Sciatic nerve (tissue), 2 donors: ENCODE data around the gene TMEM150C. TPM values are rescaled to one million over a fixed set of nuclear protein-coding genes. Genes with fewer than 3 reads are reported as not detected.
"Not testable (repeated sequence)": the region's sequence is repeated elsewhere in the genome, so short reads cannot be mapped to it uniquely, and the experiment has no call there.

ENCODE experiments used
- ATAC-seq: fragments of 200-7000 bp; cut with Tn5 transposase; one replicate; pipeline ENCODE4 v1.9.1; 2020; ENCODE audit warnings: mild to moderate bottlenecking, moderate library complexity
- DNase-seq: peaks from one replicate; pipeline ENCODE4 v3.0.0-alpha.2; 2020; ENCODE audit warnings: low spot score
- intact Hi-C: fragments of 100-400 bp; cut with DNase I; formaldehyde crosslinking; loops from one replicate; pipeline ENCODE4 v1.14.2; 2022
- total RNA-seq: library from RNA; stranded (reverse); fragmentation: NEBNext Ultra II Directional; extraction: Animal tissue kit (Norgen Biotek cat#: 25700); gene quantifications from one replicate; pipeline ENCODE4 v1.2.1, GENCODE V29; 2021
- donor health status: DM: no; HTN: no; CAD: no.
- donor health status: DM: no; HTN: no; CAD: no.

Gene TMEM150C
- total RNA-seq, 1 donor from 2014 or later: 14.3 TPM

DNA sequence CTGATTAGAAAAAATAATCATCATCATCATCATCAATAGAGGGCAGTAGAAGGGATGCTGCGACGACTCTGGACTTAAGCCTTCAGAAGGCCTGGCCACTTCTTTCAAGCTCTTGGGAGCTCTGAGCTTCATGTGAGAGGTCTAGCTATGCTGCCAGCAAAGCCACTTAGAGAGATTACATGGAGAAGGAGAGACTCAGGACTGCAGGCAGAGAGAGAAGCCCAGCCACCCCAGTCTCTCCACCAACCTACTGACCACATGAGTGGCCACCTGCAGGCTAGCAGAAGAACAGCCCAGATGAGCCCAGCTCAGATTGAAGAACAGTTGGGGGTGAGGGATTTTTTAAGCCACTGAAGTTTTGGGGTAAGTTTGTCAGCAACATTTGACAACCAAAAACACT lies 17.1 kb upstream of the TMEM150C start:
- peak; percentile 30 for ATAC-seq
- intact Hi-C loops: no loop called here
- DNase-seq: no peak

DNA sequence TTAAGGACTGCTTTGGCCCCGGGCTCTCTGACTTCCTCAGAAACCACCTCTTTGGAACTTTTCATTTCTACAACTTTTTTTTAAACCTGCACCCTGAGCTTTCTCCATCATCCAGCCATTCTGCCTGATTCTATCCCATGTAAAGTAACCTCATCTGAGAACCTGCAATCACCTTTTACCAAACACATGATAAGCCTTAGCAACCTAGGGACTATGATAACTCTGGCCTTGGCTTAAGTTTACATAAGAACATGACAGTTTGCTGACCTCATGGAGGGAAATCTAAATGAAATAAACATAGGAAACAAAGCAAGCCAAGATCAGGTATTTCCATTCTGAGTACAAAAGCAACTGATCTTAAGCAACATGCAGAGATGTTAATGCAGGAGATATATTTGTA lies 15.7 kb upstream of the TMEM150C start:
- ATAC-seq (no peak), DNase-seq (no peak)
- intact Hi-C loops: no loop called here

DNA sequence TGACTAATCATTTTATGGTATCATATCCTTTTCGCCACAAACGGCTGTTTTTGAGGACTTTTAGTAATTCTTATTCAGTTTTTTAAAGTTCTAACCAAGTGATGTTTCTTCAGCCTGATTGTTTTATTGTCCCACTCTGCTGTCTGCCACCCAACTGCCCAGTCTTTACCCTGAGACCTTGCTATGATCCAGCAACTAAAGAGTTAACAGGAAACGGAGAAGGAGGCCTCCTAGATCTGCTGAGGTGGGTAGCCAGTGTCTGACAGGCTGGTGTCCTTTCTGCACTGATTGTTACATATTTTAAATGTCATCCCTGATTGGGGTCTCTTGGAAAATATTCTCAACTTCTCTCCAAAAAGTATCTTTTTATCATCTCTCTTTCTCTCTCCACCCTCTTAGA lies 7.9 kb upstream of the TMEM150C start:
- intact Hi-C loops: no loop called here
- ATAC-seq: no peak
- no peak for DNase-seq

DNA sequence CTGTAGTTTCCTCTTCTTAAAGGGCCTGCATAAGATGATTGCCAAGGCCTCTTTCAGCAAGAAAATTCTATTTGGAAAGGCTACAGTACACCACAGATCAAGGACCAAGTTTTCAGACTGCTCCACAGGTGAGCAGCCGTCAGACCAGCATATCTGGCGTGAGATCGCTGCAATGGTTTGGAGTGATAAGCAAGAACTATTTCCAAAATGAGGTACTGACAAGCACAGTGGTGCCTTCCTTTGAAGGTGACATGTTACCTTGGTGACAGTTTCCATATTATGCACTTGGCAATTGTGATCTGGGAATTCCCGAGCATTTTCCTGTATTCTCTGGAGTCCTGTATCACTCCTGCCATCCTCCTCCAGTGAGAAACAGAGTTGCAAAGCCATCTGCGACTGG lies 7.3 kb upstream of the TMEM150C start:
- ATAC-seq (no peak), DNase-seq (no peak)
- intact Hi-C loops: no loop called here

DNA sequence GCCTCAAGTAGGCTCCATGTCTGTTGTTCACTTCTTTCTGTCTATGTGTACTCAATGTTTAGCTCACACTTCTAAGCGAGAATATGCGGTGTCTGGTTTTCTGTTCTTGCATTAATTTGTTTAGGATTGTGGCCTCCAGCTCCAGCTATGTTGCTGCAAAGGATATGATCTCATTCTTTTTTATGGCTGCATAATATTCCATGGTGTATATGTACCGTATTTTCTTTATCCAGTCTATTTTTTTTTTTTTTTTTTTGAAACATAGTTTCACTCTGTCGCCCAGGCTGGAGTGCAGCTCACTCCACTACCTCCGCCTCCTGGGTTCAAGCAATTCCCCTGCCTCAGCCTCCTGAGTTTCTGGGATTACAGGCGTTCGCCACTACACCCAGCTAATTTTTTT lies 5.7 kb upstream of the TMEM150C start:
- ATAC-seq: no peak
- DNase-seq: no peak
- intact Hi-C loops: no loop called here

DNA sequence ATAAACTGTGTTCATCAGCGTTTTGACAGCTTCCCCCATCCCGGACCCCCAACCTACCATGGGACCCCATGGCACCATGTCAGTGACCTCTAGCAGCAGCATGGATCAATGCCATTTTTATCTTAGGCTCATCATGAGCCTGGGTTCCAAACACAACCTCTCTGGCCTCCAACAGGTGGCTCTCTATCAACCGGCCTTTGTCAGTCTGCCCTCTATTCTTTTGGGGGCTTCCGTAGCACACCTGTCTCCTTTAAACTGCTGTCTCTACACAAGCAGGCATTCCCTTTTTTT lies 721 bp upstream of the TMEM150C start:
- ATAC-seq (no peak), DNase-seq (no peak)
- intact Hi-C loops: no loop called here

DNA sequence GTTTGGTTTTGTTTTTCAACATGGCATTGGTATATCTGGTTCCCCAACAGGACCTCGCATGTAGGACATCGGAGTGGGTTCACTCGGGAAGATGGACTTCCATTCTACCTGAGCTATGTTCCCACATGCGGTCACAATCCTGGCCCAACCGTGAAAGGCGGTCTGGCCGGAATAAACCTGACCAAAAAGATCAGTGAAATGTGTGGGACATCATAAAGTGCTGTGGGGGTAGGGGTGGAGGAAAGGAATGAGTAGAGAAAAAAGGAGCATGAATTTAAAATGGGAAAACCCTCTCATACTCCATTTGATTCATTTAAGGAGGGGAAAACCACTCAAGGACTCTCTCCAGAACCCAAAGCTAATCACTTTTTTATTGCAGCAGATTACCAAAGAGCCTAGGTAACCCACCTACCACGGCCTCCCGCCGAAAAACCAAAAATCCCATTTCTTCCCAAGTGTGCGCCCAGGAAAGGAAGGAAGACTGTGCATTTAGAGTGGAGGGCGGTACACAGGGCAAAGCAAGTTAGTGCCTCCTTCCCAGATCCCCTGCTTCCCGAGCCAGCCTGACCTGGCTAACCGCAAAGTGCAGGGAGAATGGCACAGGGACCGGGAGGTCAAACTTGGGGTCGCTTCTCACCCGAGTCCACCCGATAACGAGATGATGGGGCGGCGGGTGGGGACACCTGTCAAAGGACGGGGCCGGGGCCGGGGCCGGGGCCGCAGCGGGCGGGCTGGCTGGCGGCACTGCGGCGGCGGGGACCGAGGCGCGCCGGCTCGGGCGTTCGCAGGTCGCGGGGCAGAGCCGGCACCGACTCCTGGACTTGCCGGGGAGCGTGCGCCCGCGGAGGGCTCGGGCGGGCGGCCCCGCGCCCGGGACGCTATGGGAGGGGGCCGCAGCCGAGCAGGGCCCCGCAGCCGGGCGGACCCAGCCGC lies 669 bp downstream of the TMEM150C start:
- DNase-seq (no peak), ATAC-seq (peak; percentile 22)
- intact Hi-C loops: no loop called here

DNA sequence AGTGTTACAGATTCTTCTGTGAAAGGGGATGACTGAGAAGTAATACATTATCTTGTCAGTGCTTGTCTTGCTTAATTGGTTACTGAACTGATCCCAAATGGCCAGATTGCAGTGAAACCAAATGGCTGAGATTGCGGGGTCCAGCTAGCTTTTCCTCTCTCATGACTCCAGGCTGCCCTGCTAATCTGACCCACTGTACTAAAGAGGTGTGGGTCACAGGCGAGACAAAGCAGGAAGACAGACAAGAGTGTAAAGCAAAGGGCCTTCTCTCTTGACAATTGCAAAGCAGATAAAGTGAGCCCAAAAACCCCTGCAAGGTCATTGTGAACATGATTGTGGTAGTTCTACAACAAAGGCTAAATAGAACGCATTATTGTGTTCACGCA lies 2.1 kb downstream of the TMEM150C start:
- intact Hi-C loops: no loop called here
- ATAC-seq: no peak
- no peak for DNase-seq

DNA sequence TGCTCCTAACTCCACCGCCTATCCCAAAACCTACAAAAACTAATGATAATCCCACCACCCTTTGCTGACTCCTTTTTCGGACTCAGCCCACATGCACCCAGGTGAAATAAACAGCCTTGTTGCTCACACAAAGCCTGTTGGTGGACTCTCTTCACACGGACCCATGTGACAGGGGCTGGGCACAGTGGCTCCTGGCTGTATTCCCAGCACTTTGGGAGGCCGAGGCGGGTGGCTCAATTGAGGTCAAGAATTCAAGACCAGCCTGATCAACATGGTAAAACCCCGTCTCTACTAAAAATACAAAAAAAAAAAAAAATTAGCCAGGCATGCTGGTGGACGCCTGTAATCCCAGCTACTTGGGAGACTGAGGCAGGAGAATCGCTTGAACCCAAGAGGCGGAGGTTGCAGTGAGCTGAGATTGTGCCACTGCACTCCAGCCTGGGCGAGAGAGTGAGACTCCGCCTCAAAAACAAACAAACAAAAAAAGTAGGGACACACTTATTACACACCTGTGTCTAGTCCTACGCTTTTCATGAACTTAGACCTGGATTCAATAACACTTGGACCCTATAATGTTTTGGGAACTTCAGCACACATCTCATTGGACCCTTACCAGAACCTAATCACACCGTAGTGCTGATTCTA lies 2.6 kb downstream of the TMEM150C start:
- DNase-seq, intact Hi-C loops, ATAC-seq: not testable (repeated sequence)

DNA sequence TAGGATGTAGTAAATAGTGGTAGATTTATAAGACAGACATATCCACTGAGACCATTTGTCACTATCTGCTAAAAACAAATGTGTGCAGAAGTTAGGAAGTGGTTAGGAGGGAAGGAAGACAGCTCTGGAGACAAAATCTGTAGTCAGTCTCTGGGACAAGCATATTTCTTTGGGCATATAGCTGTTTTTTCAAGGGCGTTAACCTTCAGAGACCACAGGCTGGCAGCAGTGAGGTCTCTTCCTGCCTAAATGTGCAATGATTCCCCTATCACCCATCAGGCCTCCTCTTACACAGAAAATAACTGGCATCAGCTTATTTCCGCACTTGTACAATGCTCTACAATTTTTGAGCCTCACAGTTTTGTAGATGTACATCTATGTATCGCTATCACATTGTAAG lies 6.5 kb downstream of the TMEM150C start:
- ATAC-seq: no peak
- intact Hi-C loops: no loop called here

DNA sequence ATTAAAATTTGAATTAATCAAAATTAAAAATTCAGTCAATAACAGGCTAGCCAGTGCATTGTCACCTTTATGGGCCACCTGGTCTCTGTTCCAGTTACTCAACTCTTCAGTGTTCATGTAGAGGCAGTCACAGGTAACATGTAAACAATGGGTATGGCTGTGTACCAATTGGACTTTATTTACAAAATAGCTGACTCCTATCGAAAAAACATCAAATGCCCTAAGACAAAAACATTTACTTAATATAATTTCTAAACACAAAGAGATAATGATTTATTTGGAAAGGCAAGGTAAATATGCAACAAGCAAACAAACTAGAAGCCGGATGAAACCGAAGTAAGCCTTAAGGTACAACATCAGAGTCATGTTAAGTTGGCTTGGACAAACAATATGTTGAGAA lies 8.8 kb downstream of the TMEM150C start:
- DNase-seq (no peak), ATAC-seq (no peak)
- intact Hi-C loops: no loop called here

More for the DNA sequence above, 6.5 kb downstream of the TMEM150C start:
- DNase-seq: no peak

DNA sequence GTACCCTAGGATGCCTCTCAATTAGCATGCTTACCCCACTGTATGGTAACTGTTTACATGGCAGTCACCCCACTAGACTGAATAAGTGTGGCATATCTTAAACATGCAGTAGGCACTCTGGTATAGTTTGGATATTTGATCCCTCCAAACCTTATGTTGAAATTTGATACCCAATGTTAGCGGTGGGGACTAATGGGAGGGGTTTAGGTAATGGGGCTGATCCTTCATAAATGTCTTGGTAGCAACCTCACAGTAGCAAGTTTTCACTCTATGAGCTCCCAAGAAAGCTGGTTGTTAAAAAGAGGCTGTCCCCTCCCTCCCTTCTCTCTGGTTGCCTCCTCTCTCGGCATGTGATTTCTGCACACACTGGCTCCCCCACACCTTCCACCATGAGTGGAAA lies 10.1 kb downstream of the TMEM150C start:
- ATAC-seq: no peak
- intact Hi-C loops: no loop called here
- no peak for DNase-seq

DNA sequence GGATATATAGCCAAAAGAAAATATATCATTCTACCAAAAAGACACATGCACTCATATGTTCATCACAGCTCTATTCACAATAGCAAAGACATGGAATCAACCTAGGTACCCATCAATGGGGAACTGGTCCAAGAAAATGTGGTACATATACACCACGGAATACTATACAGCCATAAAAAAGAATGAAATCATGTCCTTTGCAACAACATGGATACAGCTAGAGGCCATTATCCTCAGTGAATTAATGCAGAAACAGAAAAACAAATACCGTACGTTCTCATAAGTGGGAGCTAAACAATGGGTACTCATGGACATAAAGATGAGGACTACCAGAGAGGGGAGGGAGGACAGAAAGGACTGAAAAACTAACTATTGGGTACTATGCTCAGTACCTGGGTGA lies 13.9 kb downstream of the TMEM150C start:
- ATAC-seq, intact Hi-C loops, DNase-seq: not testable (repeated sequence)

DNA sequence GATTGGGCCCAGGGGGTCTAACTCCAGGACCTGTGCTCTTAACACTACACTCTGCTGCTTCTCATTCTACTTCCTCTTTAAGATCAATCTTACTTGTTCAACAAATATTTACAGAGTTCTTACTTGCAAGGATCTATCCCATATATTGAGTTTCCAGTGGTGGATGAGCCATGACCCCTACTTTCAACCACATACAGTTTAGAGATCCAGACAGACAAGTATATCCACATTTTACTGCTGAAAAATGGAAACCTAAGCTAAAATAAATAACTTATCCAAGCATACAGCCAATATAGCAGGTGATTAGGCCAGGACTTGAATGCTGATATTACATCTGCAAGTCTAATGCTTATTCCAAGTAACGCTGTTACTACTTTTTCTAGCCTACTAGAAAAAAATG lies 18.7 kb downstream of the TMEM150C start:
- intact Hi-C loops: no loop called here
- ATAC-seq (no peak), DNase-seq (no peak)

DNA sequence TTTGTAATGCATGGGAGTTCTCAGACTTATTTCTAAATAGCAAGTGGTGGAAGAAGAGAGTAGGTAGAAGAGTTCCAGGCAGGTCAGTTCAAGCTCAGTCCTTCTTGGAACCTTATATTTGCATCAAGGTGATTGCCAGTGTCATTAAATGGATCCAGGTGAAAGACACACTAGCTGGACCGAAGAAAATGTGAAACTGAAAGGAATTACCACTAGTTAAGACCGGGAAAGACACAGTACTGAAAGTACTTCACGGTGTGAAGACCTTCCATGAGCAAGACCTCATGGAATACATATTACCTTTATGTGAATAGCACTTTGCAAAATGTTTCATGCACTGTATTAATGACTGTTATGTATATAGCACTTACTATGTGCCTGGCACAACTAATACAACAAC lies 19.1 kb downstream of the TMEM150C start:
- ATAC-seq: no peak
- DNase-seq: no peak
- intact Hi-C loops: no loop called here

DNA sequence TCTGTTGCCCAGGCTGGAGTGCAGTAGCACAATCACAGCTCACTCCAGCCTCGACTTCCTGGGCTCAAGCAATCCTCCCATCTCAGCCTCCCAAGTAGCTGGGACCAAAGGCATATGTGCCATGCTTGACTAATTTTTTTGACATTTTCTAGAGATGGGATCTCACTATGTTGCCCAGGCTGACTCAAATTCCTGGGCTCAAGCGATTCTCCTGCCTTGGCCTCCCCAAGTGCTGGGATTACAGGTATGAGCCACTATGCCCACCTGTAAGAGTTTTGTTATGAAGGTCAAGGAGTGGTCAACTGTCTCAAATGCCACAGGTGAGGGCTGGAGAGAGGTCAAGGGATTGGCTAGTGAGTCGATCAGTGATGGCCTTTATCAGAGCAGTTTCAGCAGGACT lies 32.5 kb downstream of the TMEM150C start:
- intact Hi-C loops: no loop called here
- ATAC-seq: no peak

DNA sequence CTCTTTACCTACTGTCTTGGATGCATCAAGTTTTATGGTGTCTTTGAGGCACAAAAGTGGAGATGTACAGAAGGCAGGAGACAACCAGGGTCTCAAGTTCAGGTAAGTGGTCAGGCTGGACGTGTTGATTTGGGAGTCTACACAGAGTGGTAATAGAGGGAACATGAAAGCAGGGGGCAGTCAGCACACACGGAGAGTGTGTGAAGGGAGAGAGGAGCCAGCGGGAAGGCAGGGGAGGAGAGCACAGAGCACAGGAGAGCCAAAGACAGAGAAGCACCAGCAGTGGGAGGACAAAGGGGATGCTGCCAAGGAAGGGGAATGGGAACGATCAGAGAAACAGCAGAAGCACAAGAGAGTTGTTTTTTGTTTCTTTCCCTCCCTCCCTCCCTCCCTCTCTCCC lies 32.9 kb downstream of the TMEM150C start:
- DNase-seq (no peak), ATAC-seq (peak; percentile 32)
- intact Hi-C loops: no loop called here

More for the DNA sequence above, 32.5 kb downstream of the TMEM150C start:
- no peak for DNase-seq

DNA sequence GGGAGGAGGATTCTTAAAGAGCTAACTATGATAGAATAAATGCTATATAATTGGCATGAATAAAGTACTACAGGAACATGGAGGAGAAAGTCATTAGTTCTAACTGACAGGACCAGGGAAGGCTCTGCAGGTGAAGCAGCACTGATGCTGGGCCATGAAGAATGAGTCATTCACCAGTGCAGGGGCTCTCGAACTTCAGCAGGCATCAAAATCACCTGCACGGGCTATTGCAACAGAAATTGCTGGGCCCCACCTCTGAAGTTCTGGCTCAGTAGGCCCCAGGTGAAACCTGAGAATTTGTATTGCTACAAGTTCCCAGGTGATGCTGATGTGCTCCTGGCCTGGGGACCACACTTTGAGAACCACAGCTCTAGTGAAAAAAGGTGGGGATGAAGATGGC lies 33.7 kb downstream of the TMEM150C start:
- intact Hi-C loops: no loop called here
- ATAC-seq: no peak
- no peak for DNase-seq

DNA sequence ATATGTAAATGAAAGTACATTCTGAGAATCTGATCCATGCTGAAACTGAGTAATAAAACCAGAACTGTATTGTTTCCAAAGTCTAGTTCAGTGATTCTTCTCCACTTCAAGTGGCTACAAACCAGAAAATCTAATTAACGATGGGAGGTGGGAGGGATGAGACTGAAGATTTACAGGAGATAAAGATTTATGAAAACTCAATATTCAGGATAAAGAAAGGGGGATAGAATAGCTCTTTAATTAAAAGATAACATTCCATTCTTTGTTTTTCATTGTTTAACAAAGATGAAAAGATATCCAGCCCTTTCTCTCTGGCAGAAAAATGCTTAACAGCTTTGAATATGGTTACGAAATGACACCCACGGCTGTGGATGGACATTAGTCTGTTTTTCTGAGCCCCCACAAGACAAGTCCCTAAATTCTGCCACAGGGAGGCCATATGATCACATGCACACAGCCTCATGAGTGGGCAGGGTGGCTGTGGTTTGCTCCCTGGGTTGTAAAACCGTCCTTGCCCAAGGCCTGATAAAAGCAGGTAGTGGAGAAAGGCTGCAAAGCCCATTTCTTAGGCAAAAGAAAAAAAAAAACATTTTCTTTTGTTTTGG lies 36.4 kb downstream of the TMEM150C start:
- ATAC-seq: no peak

DNA sequence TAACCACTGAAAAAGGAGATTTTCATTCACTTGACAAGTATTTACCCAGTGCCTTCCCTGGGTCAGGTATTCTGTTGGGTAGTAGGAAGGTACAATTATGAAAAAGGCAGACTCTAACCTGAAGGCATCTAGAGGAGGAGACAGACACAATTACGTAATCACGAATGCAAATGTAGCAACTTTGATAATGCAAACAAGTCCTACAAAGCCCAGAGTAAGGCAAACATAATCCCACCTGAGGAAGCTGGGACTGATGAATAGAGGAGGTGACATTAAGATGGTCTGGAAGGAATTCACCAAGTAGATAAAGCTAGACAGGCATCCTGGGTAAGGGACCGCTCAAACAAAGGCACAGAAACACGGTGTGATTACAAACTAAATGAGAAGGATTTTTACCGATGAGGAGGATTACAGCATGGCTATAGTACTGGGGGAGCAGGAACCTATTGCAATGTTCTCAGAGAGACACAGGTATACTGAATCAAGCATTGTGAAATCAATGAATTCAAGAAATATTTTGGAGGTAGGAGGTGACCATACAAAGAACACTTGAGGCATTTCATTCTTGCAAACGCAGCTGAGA lies 37.1 kb downstream of the TMEM150C start:
- intact Hi-C loops: no loop called here
- ATAC-seq (no peak), DNase-seq (no peak)

More for the DNA sequence above, 36.4 kb downstream of the TMEM150C start:
- DNase-seq: no peak
- intact Hi-C loops: no loop called here
